K562 (cell line): ENCODE data around the gene PNPLA7. TPM values are rescaled to one million over a fixed set of nuclear protein-coding genes. Genes with fewer than 3 reads are reported as not detected.

Source experiments
- CSDE1 ChIP-seq, 2 experiments: fragments of 450-650 bp; IDR thresholded peaks; 2 replicates each; pipeline ENCODE4 v1.6.1; 2016; ENCODE audit warnings: mild to moderate bottlenecking in 1 of 2
- FOXA3 ChIP-seq, 2 experiments: fragments of 450-650 bp in 1 of 2; sonication (generic) in 1 of 2; formaldehyde crosslinking; IDR thresholded peaks in 1 of 2; conservative IDR thresholded peaks in 1 of 2; 2 replicates each; pipeline versions ENCODE4 v1.4.0 to v1.8.0; 2020 to 2022; ENCODE audit warnings: mild to moderate bottlenecking in 2 of 2, missing genetic modification reagents in 1 of 2
- FOXK1 ChIP-seq: sonication (generic); formaldehyde crosslinking; IDR thresholded peaks from 2 replicates; pipeline ENCODE4 v1.8.0; 2022; ENCODE audit warnings: missing genetic modification reagents, mild to moderate bottlenecking, borderline replicate concordance
- GTF2A2 ChIP-seq: IDR thresholded peaks from 2 replicates; pipeline ENCODE4 v1.6.1; 2016; ENCODE audit warnings: mild to moderate bottlenecking, missing genetic modification characterization, missing compliant biosample characterization
- KAT2B ChIP-seq: IDR thresholded peaks from one replicate; pipeline ENCODE4 v1.6.1; 2012; ENCODE audit warnings: low read depth, mild to moderate bottlenecking, control low read depth, inconsistent platforms, low read length, moderate library complexity
- PRDM10 ChIP-seq: fragments of 450-650 bp; IDR thresholded peaks from 2 replicates; pipeline ENCODE4 v1.6.1; 2018; ENCODE audit not compliant: partially characterized antibody
- ZNF764 ChIP-seq: fragments of 250-450 bp; sonication (Bioruptor Pico); IDR thresholded peaks from 2 replicates; pipeline ENCODE4 v1.4.0; 2020; ENCODE audit warnings: low read depth, mild to moderate bottlenecking, moderate library complexity
- polyA plus RNA-seq, 8 experiments: library from polyadenylated mRNA; depleted of rRNA in 4 of 8; stranded (reverse) in 5 of 8; unstranded in 3 of 8; fragments of >200 nt; fragmentation: Nextera tagmentation in 2 of 8; fragmentation: Illumina TruSeq in 1 of 8; extraction: Ambion mirVana in 2 of 8; extraction: Trizol in 1 of 8; gene quantifications; 2 replicates each; pipeline versions ENCODE4 v1.2.1 to v1.2.3, GENCODE V29; 2011 to 2014; ENCODE audit warnings: inconsistent platforms in 1 of 8, missing spikeins in 1 of 8
- total RNA-seq, 7 experiments: library from RNA; depleted of rRNA in 6 of 7; stranded (reverse); fragments of >200 nt in 6 of 7; fragmentation: Illumina TruSeq in 2 of 7; extraction: Trizol in 2 of 7; gene quantifications; 2 replicates each; pipeline versions ENCODE4 v1.2.1 to v1.2.3, GENCODE V29; 2011 to 2021; ENCODE audit warnings: low replicate concordance in 1 of 7
- TF ChIP-seq, protein P1 (sequence below), 2 experiments: fragments of 450-650 bp; IDR thresholded peaks; 2 replicates each; pipeline ENCODE4 v1.6.1; 2016; ENCODE audit warnings: mild to moderate bottlenecking in 2 of 2, borderline replicate concordance in 1 of 2, low read depth in 1 of 2, moderate library complexity in 1 of 2
- TF ChIP-seq, protein P2 (sequence below), 3 experiments: IDR thresholded peaks in 2 of 3; conservative IDR thresholded peaks in 1 of 3; 2 replicates each; pipeline ENCODE4 v1.5.1; 2011 to 2012; ENCODE audit warnings: low read length in 3 of 3, mild to moderate bottlenecking in 3 of 3, control low read depth in 2 of 3, improper control_type of control experiment in 1 of 3, inconsistent platforms in 1 of 3, low read depth in 1 of 3, mixed read lengths in 1 of 3, moderate library complexity in 1 of 3; ENCODE audit not compliant: insufficient read depth in 2 of 3
- TF ChIP-seq, protein P3 (sequence below), 2 experiments: fragments of 450-650 bp; conservative IDR thresholded peaks; 2 replicates each; pipeline ENCODE4 v1.6.1; 2017; ENCODE audit warnings: mild to moderate bottlenecking in 2 of 2, moderate library complexity in 2 of 2

Gene PNPLA7
- total and polyA plus RNA-seq, 9 of the 15 experiments (the other 6 are each of a cell fraction or from before 2014, with no cell fraction given) = 0.01 to 0.85 (median 0.19) TPM; not detected in 1

DNA sequence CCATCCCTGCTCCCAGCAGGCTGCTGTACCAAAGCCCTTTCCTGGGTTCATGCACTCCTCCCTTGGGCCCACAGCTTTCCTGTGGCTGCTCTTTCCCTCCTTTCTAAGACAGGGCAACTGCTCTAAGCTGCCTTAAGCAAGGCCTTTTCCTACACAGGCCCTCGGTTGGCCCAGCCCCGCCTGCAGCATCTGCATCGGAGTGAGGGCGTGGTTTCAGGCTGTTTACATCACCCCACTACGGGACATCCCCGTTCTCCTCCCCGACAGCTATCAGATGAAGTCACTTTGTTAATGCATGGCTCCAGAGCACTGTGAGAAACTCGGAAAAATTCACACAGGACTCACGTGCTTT, 25.1 kb upstream of the PNPLA7 start (continued):
- TF ChIP-seq, protein P1, sequence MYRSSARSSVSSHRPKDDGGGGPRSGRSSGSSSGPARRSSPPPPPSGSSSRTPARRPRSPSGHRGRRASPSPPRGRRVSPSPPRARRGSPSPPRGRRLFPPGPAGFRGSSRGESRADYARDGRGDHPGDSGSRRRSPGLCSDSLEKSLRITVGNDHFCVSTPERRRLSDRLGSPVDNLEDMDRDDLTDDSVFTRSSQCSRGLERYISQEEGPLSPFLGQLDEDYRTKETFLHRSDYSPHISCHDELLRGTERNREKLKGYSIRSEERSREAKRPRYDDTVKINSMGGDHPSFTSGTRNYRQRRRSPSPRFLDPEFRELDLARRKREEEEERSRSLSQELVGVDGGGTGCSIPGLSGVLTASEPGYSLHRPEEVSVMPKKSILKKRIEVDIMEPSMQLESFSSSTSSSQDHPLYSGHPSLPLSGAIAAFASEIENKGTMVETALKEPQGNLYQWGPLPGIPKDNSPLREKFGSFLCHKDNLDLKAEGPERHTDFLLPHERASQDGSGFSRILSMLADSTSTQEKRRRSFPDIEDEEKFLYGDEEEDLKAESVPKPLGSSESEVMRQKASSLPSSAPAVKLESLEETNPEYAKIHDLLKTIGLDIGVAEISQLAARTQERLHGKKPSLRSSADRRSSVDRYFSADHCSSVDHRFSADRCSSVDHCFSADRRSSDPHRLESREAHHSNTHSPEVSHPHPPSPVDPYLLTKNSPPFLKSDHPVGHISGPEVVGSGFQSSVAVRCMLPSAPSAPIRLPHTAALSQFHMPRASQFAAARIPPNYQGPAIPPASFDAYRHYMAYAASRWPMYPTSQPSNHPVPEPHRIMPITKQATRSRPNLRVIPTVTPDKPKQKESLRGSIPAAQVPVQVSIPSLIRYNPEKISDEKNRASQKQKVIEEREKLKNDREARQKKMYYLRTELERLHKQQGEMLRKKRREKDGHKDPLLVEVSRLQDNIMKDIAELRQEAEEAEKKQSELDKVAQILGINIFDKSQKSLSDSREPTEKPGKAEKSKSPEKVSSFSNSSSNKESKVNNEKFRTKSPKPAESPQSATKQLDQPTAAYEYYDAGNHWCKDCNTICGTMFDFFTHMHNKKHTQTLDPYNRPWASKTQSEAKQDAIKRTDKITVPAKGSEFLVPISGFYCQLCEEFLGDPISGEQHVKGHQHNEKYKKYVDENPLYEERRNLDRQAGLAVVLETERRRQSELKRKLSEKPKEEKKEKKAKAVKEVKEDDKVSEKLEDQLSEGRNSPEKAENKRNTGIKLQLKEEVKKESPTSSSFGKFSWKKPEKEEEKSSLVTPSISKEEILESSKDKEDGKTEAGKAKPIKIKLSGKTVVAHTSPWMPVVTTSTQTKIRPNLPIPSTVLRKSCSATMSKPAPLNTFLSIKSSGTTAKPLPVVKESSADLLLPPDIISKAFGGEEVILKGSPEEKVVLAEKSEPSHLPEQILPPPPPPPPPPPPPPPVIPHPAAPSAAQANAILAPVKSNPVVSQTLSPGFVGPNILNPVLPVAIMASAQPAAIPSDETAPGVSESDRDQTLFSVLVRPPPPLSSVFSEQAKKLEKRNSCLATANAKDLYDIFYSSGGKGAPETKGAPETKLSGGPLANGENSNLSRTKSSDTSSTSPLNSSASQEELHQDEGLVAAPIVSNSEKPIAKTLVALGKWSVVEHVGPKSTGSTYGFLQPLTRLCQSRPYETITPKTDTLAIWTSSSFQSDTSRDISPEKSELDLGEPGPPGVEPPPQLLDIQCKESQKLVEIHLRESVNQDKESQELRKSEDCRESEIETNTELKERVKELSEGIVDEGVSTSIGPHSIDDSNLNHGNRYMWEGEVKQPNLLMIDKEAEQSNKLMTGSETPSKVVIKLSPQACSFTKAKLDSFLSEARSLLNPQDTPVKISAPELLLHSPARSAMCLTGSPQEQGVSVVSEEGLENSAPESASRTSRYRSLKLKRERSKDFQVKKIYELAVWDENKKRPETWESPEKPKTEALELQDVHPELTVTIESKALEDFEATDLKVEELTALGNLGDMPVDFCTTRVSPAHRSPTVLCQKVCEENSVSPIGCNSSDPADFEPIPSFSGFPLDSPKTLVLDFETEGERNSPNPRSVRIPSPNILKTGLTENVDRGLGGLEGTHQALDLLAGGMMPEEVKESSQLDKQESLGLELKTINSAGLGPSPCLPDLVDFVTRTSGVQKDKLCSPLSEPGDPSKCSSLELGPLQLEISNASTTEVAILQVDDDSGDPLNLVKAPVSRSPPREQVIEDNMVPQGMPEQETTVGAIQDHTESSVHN (IDR thresholded peaks at IDR 0.05; ENCODE audit: borderline replicate concordance in 1 of 2, low read depth in 1 of 2) = no peak
- no peak for TF ChIP-seq KAT2B
- peak; percentile 8 to 64; a peak in 1 of 4 replicates for TF ChIP-seq FOXA3 (CRISPR knock-in tag; conservative IDR thresholded peaks at IDR 0.05 in 1 of 2, IDR thresholded peaks at IDR 0.05 in 1 of 2)
- TF ChIP-seq, protein P2, sequence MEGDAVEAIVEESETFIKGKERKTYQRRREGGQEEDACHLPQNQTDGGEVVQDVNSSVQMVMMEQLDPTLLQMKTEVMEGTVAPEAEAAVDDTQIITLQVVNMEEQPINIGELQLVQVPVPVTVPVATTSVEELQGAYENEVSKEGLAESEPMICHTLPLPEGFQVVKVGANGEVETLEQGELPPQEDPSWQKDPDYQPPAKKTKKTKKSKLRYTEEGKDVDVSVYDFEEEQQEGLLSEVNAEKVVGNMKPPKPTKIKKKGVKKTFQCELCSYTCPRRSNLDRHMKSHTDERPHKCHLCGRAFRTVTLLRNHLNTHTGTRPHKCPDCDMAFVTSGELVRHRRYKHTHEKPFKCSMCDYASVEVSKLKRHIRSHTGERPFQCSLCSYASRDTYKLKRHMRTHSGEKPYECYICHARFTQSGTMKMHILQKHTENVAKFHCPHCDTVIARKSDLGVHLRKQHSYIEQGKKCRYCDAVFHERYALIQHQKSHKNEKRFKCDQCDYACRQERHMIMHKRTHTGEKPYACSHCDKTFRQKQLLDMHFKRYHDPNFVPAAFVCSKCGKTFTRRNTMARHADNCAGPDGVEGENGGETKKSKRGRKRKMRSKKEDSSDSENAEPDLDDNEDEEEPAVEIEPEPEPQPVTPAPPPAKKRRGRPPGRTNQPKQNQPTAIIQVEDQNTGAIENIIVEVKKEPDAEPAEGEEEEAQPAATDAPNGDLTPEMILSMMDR (IDR thresholded peaks at IDR 0.05 in 2 of 3, conservative IDR thresholded peaks at IDR 0.05 in 1 of 3; ENCODE audit: insufficient read depth in 2 of 3, low read depth in 1 of 3, low read length in 3 of 3) = no peak
- TF ChIP-seq, protein P3, sequence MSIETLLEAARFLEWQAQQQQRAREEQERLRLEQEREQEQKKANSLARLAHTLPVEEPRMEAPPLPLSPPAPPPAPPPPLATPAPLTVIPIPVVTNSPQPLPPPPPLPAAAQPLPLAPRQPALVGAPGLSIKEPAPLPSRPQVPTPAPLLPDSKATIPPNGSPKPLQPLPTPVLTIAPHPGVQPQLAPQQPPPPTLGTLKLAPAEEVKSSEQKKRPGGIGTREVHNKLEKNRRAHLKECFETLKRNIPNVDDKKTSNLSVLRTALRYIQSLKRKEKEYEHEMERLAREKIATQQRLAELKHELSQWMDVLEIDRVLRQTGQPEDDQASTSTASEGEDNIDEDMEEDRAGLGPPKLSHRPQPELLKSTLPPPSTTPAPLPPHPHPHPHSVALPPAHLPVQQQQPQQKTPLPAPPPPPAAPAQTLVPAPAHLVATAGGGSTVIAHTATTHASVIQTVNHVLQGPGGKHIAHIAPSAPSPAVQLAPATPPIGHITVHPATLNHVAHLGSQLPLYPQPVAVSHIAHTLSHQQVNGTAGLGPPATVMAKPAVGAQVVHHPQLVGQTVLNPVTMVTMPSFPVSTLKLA (conservative IDR thresholded peaks at IDR 0.05) = 0 out of 4 replicates have a peak, but pooled peaks of 1 of the 2 experiments have one; percentile 45
- TF ChIP-seq PRDM10 = no peak
- no peak for TF ChIP-seq GTF2A2 (tag)
- no peak for TF ChIP-seq ZNF764
- 0 out of 2 replicates have a peak, but pooled peaks have one; percentile 56 for TF ChIP-seq FOXK1 (CRISPR knock-in tag)
- TF ChIP-seq CSDE1 (IDR thresholded peaks at IDR 0.05) = no peak
